ENCODE measurements around the gene TFIP11.

DNA sequence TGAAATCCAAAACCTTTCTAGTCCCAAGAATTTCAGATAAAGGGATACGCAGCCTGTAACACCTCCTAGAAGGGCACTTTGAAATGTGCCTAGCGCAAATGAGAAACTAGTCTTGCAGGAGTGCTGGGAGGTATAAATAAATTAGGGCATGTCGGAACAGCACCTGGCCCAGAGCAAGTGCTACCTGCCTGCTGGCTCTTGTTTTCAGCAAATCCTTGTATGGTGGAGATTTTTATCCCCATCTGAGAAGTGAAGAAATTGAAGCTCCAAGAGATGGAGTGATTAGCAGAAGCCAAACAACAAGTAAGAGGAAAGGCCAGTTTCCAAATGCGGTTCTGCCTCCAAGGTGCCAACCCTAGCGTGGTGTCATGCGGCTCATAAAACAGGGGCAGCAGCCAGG, 36.7 kb upstream of the TFIP11 start:
- TF ChIP-seq CTCF (IDR thresholded peaks at IDR 0.05; ENCODE audit: low read depth, low read length, missing input control): no peak
- TF ChIP-seq JUND (IDR thresholded peaks at IDR 0.05): no peak
- no peak for TF ChIP-seq FOXA2 (IDR thresholded peaks at IDR 0.05)
- TF ChIP-seq REST (IDR thresholded peaks at IDR 0.05): no peak
- no peak for TF ChIP-seq YY1 (IDR thresholded peaks at IDR 0.05)
- TF ChIP-seq, protein P1, sequence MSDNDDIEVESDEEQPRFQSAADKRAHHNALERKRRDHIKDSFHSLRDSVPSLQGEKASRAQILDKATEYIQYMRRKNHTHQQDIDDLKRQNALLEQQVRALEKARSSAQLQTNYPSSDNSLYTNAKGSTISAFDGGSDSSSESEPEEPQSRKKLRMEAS (IDR thresholded peaks at IDR 0.05): no peak
- TF ChIP-seq TAF1 (conservative IDR thresholded peaks at IDR 0.05): no peak
- TF ChIP-seq GABPA (IDR thresholded peaks at IDR 0.05 in 1 of 2, conservative IDR thresholded peaks at IDR 0.05 in 1 of 2): no peak
- no peak for TF ChIP-seq NR2F2 (IDR thresholded peaks at IDR 0.05)

Data from liver (tissue), 3 donors.